ENCODE measurements around the gene LBR.

- TF ChIP-seq FOXM1 (IDR thresholded peaks at IDR 0.05; ENCODE audit: borderline replicate concordance) (no peak), SP1 (IDR thresholded peaks at IDR 0.05) (no peak), HDGF (IDR thresholded peaks at IDR 0.05; ENCODE audit: borderline replicate concordance) (no peak), ELF4 (IDR thresholded peaks at IDR 0.05) (no peak), TARDBP (IDR thresholded peaks at IDR 0.05) (no peak), SUZ12 (IDR thresholded peaks at IDR 0.05) (no peak), FOXA1 (IDR thresholded peaks at IDR 0.05) (no peak), NFRKB (IDR thresholded peaks at IDR 0.05) (no peak), ZNF384 (IDR thresholded peaks at IDR 0.05) (no peak), BHLHE40 (IDR thresholded peaks at IDR 0.05; ENCODE audit: borderline replicate concordance) (no peak)
These were observed 39.5 kb downstream of the LBR start for GRCh38 chr1:225388372-225388771.

Data from HEK293T (cell line).